DND-41 (cell line): ENCODE data around the gene ATPAF1.
A peak's percentile ranks its signal among the peaks of the same experiment; 100 is the strongest.

Experiments used
- ATAC-seq: fragments of 200-7000 bp; cut with Tn5 transposase; 3 replicates; pipeline ENCODE4 v1.9.1; 2021; ENCODE audit warnings: low read depth; ENCODE audit not compliant: insufficient read depth
- DNase-seq: peaks from one replicate; pipeline ENCODE4 v3.0.0-alpha.2; 2020
- H2AFZ ChIP-seq: 2 replicates; pipeline ENCODE4 v1.6.0; 2012; ENCODE audit warnings: low read depth, low read length
- H3K27ac ChIP-seq: 2 replicates; pipeline ENCODE4 v1.5.1; 2012; ENCODE audit warnings: low read length, inconsistent platforms
- H3K27me3 ChIP-seq: fragments of 200-600 bp; sonication (generic); 2 replicates; pipeline ENCODE4 v1.6.0; 2012; ENCODE audit warnings: low read length, mild to moderate bottlenecking, inconsistent platforms; ENCODE audit not compliant: insufficient read depth, poor library complexity
- H3K36me3 ChIP-seq: 2 replicates; pipeline ENCODE4 v1.5.1; 2012; ENCODE audit warnings: low read length, inconsistent platforms; ENCODE audit not compliant: insufficient read depth
- H3K4me1 ChIP-seq: 2 replicates; pipeline ENCODE4 v1.5.1; 2012; ENCODE audit warnings: mild to moderate bottlenecking, low read length; ENCODE audit not compliant: insufficient read depth
- H3K4me2 ChIP-seq: 2 replicates; pipeline ENCODE4 v1.6.0; 2012; ENCODE audit warnings: mild to moderate bottlenecking, moderate library complexity, low read length, inconsistent platforms; ENCODE audit not compliant: insufficient read depth
- H3K4me3 ChIP-seq, 2 experiments: fragments of 200-600 bp in 1 of 2; shearing (Covaris generic) in 1 of 2; 2 replicates each; pipeline ENCODE4 v1.5.1; 2012 to 2016; ENCODE audit warnings: inconsistent platforms in 2 of 2, low read length in 2 of 2, mild to moderate bottlenecking in 2 of 2, low read depth in 1 of 2, moderate library complexity in 1 of 2
- H3K79me2 ChIP-seq: 2 replicates; pipeline ENCODE4 v1.6.0; 2012; ENCODE audit warnings: low read length, inconsistent platforms; ENCODE audit not compliant: insufficient read depth
- H3K9ac ChIP-seq: 2 replicates; pipeline ENCODE4 v1.6.0; 2012; ENCODE audit warnings: low read depth, mild to moderate bottlenecking, inconsistent platforms, low read length, moderate library complexity
- H3K9me3 ChIP-seq: 2 replicates; pipeline ENCODE4 v1.5.1; 2012; ENCODE audit warnings: low read length, moderate library complexity, mild to moderate bottlenecking, inconsistent platforms; ENCODE audit not compliant: insufficient read depth, severe bottlenecking
- H4K20me1 ChIP-seq: 2 replicates; pipeline ENCODE4 v1.6.0; 2012; ENCODE audit warnings: low read length; ENCODE audit not compliant: insufficient read depth
- CTCF ChIP-seq: IDR thresholded peaks from 2 replicates; pipeline ENCODE4 v1.5.1; 2012; ENCODE audit warnings: borderline replicate concordance, low read length, moderate library complexity, mild to moderate bottlenecking; ENCODE audit not compliant: poor library complexity, severe bottlenecking; ENCODE audit errors: extremely low read depth
- EZH2 ChIP-seq: IDR thresholded peaks from 3 replicates; pipeline ENCODE4 v1.6.1; 2012; ENCODE audit warnings: borderline replicate concordance, low read depth, mild to moderate bottlenecking, moderate library complexity, low read length, inconsistent platforms; ENCODE audit not compliant: severe bottlenecking

Gene ATPAF1

DNA sequence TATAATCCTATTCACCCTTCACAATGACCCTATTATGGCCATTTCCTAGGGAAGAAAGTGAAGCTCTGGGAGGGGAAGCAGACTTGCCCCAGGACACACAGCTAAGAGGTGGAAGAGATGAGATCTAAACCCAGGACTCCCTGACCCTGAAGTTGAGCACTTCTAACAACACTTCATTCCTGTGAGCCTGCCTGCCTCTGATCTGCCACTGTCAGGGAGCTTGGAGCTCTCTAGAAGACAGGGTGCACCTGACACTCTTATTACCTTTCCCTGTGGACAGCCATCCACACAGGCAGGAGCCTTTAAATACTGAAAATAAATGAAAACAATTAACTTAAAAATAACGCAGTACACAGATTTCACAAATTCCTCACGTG lies 64.7 kb downstream of the ATPAF1 start:
- peak; percentile 9; the same call in 2 of the 3 replicates for ATAC-seq

GRCh38 chr1:46601257-46602007 lies 66.7 kb downstream of the ATPAF1 start:
- peaks cover 28% of the 10 kb centered on the region for H3K4me1 ChIP-seq
- no peaks in the 10 kb centered on the region for H3K27me3 ChIP-seq
- no peaks in the 10 kb centered on the region for H3K36me3 ChIP-seq
- no peaks in the 10 kb centered on the region for H4K20me1 ChIP-seq
- H3K27ac ChIP-seq, result no peak overlapping the region
- DNase-seq (no peak), ATAC-seq (no peak)
- no peak overlapping the region for H3K4me2 ChIP-seq
- H3K79me2 ChIP-seq, result peaks cover 4% of the 10 kb centered on the region; the same call in 1 of the 2 replicates
- TF ChIP-seq CTCF (no peak), EZH2 (no peak)
- no peak overlapping the region for H2AFZ ChIP-seq
- no peak overlapping the region for H3K9ac ChIP-seq
- H3K9me3 ChIP-seq, result no peaks in the 10 kb centered on the region
- H3K4me3 ChIP-seq, result no peak overlapping the region

More for the DNA sequence above, 64.7 kb downstream of the ATPAF1 start:
- H3K79me2 ChIP-seq, result peaks cover 4% of the 10 kb centered on the region; the same call in 1 of the 2 replicates
- H2AFZ ChIP-seq, result peak overlapping the region; percentile 94
- no peaks in the 10 kb centered on the region for H3K36me3 ChIP-seq
- H3K9ac ChIP-seq, result peak overlapping the region; percentile 66
- peaks cover 28% of the 10 kb centered on the region for H3K4me1 ChIP-seq
- TF ChIP-seq EZH2, result no peak
- TF ChIP-seq CTCF, result no peak
- no peaks in the 10 kb centered on the region for H4K20me1 ChIP-seq
- H3K4me3 ChIP-seq, result peak overlapping the region; percentile 34 to 82; a peak in 3 of 4 replicates
- H3K27ac ChIP-seq, result no peak overlapping the region
- no peaks in the 10 kb centered on the region for H3K9me3 ChIP-seq
- peak overlapping the region; percentile 88 for H3K4me2 ChIP-seq
- no peak for DNase-seq
- no peaks in the 10 kb centered on the region for H3K27me3 ChIP-seq

- TF ChIP-seq EZH2 (no peak), CTCF (no peak)
- Histone ChIP-seq H3K9me3 (no peaks in the 10 kb centered on the region), H3K36me3 (no peaks in the 10 kb centered on the region), H3K4me1 (peaks cover 24% of the 10 kb centered on the region), H3K9ac (no peak overlapping the region), H3K4me2 (no peak overlapping the region), H3K27me3 (no peaks in the 10 kb centered on the region), H3K79me2 (peaks cover 4% of the 10 kb centered on the region; the same call in 1 of the 2 replicates), H3K4me3 (no peak overlapping the region), H4K20me1 (no peaks in the 10 kb centered on the region), H2AFZ (no peak overlapping the region), H3K27ac (no peak overlapping the region)
- 0 out of 3 replicates have a peak, but pooled peaks have one; percentile 22 for ATAC-seq
- DNase-seq, result no peak
These were observed 68.8 kb downstream of the ATPAF1 start for GRCh38 chr1:46599059-46599970.
